ENCODE data around the gene MOB3A.

The MOB3A gene

DNA sequence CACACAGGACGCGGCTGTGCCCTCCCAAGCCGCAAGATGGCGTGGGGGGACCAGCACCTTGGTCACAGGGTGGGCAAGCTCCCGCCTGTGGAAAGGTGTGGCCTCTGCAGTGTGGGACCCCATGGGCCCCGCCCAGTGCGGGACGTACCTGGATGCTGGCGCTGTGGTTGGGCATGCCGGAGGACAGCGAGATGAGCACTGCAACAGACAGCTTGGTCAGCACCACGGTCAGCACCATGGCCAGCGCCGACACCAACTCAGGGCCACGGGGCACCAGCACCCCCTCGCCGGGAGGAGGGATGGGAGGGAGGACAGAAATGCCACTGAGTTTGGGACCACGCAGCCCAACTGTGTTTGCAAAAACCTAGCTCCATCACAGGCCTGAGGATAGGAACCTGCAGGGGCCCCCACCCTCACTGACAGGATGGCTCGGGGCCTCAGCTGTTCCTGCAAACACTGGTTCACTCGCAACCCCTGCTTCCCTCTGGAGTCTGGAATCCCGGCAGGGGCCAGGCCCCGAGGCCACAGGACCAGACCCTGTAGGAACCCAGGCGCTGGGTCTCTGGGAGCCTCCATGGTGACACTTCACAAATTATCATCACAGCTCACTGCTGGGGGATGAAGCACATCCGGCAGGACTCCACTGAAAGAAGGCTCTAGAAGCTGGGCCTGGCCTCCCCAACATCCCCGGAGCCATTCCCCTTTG is 27.7 kb upstream of the MOB3A start:
- DNase-seq (ENCODE audit: low read depth in 3 of 3): no peak

DNA sequence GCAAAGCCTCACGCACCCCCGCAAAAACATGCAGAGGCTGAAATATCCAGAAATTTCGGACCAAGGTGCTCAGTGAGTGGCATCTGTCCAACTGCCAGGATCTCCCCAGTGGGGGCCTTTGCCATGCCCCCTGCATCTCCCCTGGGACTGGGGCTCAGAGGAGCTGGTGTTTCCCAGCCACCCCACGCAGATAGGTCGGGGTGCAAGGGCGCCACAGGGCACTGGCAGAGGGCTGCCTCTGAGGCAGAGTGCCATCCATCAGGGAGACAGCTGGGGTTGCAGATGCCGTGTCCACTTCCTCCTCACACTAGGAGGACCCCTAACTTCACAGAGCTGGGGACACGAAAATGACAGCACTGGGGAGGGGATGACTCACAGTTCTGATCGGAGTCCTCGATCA is 26.9 kb upstream of the MOB3A start:
- no peak for DNase-seq (ENCODE audit: low read depth in 3 of 3)

DNA sequence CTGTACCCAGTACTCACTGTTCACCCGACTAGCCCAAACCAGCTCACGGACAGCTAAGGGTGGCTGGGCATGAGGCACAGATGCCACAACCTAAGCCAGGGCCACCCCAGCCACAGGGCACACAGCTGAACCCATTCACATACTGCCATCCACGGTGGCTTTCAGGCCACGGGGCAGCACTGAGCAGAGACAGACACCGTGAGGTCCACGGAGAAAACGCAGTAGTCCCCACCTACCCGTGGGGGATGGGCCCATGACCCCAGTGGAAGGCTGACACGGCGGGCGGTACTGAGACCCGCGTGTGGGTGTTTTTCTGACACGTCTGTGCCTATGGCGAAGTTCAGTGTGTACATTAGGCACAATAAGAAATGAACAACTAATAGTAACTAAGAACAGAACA is 26.1 kb upstream of the MOB3A start:
- no peak for DNase-seq (ENCODE audit: low read depth in 3 of 3)

DNA sequence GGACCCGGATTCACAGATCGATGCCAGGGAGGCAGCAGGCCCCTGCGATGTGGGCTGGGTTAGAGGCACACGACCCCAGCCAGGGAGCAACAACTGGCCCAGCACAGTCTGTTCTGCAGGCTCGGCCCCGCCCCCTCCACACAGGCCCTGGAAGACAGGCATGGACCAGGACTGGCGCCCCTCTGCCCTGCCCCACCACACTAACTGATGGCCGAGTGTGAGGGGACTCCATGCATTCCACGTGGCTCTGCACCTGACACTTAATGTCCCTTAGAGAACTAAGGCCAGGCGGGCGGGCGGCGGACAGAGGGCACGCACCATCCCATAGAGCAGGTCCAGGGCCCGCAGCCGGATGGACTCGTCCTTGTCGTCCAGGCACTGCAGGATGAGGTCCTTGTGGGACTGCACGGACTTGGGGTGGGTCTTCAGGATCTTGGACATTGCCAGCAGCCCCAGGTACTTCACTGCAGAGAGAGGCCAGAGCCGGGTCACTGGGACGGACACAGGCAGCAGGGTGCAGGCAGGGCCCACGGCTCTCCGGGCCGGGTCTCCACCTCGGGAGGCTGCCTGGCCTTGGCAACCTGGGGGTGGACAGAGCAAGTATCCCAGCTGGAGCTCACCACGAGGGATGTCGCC is 25.4 kb upstream of the MOB3A start:
- DNase-seq (ENCODE audit: low read depth in 3 of 3): no peak

DNA sequence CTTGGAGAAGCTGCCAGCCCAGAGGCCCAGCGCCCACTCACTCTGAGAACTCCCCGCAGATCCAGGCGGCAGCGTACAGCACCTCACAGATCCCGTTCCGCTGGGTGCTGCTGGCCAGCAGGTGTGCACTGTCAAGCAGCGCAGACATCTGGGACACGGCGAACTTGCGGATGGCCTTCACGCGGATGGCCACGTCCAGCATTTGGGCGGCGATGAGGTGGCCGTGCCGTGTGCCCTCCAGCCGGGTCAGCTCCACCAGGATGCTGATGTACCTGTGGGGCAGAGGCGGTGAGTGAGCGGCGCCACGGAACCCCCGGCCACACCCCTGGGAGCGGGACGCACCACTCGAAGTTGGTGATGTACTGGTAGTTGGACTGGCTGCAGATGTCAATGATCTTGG is 24.7 kb upstream of the MOB3A start:
- DNase-seq (ENCODE audit: low read depth in 3 of 3): no peak

DNA sequence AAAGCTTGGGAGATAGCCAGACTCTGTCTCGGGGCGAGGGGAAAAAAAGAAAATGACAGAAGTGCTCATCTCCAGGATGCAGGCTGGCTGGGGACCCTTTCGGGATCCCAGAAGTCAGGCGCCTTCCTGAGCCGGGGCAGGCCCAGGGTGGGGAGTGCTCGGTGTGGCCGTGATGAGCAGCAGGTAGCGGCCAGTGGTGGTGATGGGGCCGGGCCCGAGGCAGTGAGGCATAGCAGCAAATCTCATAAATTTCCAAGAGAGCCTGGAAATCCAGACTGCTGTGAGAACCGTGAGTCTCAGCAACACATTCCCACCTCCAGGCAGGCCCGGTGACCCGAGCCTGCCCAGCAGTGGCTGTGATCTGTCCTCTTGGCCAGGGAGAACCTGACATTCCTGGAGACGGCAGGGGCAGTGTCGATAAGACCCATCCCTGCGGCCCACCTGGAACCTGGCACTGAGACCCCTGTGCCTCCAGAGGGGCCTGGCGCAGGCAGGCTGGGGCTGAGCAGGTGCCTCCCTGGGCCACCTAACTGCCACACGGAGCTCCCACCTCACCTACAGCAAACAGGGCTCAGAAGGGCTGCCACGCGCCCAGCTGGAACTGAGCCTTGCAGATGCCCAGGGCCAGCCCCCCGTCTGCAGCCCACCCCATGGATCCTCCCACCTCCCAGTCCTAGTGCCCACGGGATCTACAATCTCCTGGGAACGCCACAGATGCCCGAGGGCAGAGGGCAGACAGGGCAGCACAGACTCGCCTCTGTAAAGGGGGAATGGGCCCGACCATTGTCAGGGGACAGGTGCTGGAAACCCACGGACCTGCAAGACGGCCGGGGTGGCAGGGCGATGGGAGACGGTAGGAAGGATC is 24.0 kb upstream of the MOB3A start:
- DNase-seq (ENCODE audit: low read depth in 3 of 3): no peak

DNA sequence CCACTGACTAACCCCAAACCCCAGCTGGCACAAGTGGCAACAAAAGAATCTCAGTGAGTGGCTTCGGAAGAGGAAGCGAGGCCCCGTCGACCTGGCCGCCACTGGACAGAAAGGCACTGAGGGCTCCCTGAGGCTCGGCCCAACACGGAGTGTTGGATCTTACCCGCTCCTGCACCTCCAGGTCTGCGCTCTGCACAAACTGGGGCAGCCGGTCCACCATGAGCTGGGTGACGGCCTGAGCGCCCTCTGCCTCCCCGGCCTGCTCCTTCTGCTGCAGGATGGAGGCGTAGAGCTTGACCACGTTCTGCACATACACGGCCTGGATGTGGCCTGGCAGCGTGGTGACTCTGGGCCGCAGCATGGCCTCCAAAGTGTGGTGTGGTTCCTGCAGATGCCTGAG is 22.3 kb upstream of the MOB3A start:
- no peak for DNase-seq (ENCODE audit: low read depth in 3 of 3)

DNA sequence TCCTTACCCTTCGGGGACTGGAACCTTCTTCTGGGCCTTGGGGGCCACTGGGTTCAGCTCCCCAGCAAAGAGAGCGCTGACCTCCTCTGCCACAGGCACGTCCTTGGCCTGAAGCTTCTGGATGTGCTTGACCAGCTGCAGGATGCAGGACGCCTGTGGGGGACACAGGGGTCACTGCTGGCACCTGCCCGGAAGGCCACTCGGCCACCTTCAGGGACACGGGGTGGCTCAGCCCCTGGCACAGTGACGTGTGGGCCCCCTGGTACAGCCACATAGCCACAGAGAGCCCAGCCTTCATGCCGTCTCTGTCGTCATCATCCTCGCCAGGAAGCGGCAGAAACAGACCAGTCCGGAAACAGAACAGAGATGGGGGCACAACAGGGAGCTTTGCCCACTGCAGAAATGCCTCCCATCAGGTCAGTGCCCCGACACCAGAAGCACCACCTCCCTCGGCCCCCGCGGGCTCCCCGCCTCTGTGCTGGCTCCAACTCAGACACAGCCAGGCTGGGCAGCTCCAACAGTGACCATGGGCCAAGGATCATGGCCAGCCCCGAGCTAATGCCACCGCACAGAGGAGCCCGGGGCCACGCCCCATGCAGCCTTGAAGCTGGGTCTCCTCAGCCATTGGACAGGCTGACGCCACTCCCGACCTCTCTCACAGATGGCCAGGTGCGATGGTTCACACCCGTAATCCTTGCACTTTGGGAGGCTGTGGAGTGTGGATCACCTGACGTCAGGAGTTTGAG is 21.3 kb upstream of the MOB3A start:
- DNase-seq (ENCODE audit: low read depth in 3 of 3): no peak

DNA sequence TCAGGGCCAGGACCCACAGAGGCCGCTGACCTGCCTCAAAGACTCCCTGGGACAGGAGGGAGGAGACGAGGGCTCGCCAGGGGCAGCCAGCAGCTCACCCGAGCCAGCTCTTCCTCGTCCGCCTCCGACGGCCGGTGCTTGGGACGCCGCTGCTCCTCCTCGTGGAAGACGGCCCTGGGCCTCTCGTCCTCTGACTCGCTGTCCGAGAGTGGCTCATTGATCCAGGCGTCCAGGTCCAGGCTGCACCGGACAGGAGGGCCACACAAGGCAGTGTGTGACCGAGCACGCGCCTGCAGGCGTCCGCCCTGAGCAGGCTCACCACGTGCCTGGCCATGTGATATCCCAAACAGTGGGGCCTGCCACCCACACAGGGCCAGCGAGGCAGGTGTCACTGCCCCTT is 20.4 kb upstream of the MOB3A start:
- no peak for DNase-seq (ENCODE audit: low read depth in 3 of 3)

DNA sequence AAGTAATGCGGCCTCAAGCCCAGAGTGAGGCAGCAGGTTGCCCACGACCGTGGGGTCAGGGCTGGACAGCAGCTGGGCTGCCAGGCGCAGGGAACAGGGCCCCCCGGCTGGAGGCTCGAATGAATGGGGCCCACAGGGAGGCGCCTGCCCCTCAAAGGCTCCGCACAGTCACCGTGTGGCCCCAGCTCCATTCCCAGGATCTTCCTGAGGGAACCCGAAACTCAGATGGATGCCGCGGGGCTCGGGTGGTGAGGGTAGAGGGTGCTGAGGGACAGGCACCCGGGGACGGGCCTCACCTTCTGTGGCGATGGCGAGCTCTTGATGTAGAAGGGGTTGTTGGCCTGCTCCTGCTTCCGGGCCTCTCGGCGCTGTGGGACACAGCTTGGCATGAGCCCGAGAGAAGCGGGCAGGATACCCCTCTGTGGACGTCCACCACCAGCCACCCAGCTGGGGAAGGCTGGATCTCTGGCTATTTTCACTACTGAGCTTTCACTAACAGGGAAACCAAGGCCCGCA is 19.8 kb upstream of the MOB3A start:
- no peak for DNase-seq (ENCODE audit: low read depth in 3 of 3)

DNA sequence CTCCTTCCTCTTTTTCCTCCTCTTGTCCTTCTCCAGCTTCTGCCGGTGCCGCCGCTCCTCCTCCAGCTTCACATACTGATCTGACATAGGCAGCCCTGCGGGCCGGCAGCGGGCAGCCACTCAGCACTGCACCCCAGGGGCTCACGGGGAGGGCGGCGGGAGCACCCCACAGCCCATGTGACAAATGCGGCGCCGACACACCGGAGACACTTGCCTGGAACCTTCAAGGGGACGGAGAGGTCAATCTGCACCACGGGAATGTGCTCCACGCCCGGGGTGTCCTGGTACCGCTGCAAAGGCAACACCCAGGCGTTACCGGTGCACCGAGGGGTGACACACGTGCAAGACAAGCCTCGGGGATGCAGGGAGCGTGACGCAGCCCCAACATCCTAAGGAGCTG is 19.2 kb upstream of the MOB3A start:
- no peak for DNase-seq (ENCODE audit: low read depth in 3 of 3)

DNA sequence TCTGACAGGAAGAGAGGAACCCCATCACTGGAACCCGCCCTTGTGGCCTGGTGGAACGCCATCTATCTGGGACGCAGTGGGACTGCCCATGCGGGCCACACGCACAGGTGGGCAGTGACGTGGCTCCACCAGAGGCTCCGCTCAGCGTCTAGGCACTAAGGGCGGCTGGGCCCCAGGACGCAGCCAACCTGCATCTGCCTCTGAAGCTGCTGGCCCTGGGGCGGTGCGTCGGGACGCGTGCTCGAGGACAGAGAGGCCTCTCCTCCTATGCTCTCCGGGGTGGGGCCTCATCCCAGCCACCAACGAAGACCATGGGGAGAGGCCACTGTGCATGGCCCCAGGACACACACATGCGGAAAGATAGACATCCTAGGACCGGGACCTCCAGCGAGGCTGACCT is 18.7 kb upstream of the MOB3A start:
- DNase-seq (ENCODE audit: low read depth in 3 of 3): no peak

DNA sequence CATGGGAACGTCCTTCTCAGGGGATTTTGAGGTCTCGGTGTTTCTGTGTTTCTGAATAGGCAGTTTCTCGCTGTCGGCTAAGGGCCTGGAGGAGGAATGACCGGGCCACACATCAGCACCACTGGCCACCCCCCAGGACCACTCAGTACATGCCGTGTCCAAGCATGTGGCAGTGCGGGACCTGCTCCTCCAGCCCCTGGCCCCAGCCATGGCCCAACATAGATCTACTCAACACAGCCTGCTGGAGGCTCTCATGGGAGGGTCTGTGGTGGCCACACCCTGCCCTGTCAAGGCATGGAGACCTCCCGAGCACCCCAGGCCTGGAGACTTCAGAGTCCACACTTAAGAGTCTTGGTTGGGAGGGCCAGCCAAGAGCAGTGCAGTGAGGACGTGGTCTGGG is 18.1 kb upstream of the MOB3A start:
- no peak for DNase-seq (ENCODE audit: low read depth in 3 of 3)

DNA sequence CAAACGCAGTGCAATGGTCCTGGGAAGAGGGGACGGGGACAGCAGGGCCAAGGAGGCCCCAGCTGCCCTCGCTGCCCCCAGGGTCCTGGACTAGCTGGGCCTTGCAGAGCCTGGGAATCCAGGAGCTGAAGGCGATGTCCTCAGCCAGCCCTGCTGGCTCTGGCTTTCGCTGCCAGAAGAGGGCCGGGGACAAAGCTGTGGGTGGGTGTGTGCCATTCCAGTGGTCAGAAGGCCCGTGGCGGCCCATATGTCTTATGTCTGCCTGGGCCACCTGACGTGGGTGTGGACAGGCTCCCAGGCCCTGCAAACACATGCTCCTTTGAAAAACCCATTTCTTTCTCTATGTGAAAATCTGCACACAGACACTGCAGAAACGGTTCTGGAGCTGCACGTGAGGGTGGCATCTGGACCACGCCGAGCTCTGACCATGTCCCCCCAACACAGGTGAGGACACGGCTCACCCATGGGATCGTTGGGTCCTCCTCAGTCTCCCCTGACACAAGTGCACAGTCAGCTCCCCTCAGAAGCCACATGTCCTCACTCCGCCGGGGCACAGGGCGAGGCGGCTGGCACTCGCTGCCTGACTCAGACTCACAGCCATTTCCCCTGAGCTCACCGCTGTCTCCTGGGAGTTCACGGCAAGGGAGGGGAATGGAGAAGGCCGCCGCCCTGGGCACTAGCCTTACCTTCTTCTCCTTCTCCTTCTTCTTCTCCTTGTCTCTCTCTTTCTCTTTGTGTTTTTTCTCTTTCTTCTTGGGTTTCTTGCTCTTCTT is 17.5 kb upstream of the MOB3A start:
- no peak for DNase-seq (ENCODE audit: low read depth in 3 of 3)

DNA sequence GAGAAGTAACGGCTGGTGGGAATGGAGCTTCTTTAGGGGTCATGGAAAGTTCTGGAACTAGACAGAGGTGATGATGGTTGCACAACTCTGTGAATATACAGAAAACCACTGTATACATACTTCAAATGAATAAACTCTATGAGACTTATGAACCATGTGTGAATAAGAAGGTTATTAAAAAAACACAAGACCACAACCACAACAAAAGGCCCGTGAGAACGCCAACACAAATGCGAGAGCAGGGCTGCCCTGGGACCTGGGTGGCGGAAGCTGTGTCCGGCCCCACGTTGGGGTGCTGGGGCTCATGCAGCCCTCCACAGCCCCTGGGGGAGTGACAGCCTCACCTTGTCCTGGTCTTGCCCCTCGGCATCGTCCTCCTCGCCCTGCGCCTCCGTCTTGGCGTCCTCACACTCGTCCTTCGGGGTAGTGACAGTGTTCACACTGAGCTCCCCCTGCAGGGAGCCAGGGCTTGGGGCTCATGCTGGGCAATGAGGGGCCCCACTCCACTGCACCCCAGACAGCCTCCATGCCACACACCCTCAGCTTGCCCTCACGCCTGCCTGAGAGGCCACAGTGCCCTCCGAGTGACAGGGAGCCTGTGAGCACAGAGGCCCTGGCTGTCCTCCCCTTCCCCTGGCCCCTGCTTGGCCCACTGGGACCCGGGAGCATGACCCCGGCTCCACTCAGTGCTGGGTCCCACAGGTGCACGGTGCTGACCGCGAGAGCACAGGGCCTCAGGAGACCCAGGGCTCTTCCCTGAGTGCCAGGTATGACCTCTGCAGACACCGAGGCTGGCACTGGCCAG is 16.6 kb upstream of the MOB3A start:
- no peak for DNase-seq (ENCODE audit: low read depth in 3 of 3)

DNA sequence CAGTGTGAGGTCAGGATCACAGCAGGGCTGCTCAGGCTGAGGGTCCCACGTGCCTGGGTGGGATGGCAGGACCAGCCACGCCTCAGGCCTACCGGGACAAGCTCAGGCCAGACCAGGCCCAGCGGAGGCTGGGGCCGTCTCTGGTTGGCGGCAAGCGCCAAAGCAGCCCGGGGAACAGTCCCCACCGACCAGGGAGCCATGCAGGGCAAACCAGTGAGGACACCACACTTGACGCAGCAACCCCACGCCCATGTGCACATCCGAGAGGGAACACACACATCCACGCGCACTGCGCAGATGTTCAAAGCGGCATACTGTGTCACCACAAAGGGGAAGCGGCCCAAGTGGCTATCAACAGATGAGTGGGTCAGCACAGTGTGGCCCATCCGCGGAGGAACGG is 15.8 kb upstream of the MOB3A start:
- DNase-seq (ENCODE audit: low read depth in 3 of 3): no peak

DNA sequence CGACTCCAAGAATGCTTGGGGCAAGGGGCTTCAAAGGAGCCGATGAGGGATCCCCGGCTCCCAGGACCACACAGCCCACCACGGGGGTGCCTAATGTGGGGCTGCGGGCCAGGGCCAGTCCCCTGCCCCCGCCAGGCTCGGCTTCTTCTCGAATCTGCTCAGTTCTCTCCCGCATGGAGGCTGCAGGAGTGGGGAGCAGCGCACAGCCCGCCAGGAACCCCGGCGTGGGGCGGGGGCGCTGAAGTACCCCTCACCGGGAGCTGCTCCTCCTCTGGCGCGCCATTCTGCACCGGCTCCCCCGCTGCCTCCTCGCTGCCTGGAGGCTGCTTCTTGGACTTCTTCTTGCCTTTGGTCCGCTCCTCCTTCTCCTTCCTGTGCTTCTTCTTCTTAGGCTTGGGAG is 15.3 kb upstream of the MOB3A start:
- no peak for DNase-seq (ENCODE audit: low read depth in 3 of 3)

DNA sequence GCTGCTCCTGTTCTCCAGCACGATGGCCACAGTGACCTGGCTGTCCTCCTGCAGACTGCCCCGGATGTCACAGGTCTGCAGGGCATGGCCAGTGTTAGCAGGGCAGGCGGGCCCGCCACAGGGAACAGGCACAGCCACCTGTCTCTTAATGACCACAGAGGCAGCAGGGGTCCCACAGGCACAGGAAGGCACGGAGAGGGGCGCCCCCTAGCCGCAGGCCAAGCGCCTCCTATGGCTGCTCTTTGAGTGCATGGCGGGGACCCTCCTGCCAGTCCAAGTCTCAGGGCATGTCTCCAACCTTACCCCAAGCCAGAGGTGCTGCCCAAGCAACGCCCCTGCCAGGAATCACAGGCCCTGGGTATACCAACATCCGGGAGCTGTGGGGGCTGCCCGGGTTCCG is 14.7 kb upstream of the MOB3A start:
- no peak for DNase-seq (ENCODE audit: low read depth in 3 of 3)

DNA sequence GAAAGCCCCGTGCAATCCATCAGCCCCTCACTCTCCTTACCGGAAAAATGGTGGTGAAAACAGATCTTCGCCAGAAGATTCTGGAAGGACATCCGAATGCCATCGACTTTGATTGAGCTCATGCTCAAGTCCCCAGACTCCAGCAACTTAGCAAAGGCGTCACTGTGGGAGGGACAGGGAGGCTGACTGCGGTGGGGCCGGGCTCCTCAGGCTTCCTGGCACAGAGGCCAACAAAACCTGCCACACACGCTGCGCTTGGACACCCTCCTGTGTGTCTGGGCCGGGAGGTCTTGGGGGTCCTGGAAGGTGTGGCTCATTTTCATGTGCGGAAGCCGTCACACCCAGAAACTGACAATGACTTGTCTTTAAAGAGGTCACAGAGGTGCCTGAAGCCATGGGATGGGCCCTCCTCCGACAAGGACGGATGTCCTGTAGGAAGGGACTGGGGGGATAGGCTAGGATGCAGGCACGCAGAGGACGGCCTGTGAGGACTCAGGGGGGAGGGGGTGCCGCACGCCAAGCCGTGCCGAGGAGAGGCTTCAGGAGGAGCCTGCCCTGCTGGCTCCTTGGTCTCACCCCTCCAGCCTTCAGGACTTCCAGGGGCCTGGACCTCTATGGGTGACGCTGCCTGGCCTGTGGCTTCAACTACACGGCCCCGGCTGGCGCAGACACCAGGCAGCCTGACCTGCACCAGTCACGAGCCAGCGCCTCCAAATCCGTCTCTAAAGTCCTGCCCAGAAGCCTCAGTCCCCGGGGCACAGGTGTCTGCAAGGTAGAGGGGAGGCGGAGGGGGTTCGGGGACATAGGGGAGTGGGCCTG is 13.1 kb upstream of the MOB3A start:
- no peak for DNase-seq (ENCODE audit: low read depth in 3 of 3)

Data from stimulated activated CD4-positive, alpha-beta T cell treated with anti-CD3 and anti-CD28 coated beads, TNF-alpha, amount 100 ng/mL, for 24 hours (primary cell).